ENCODE results near the gene CALHM5.
"Not testable (repeated sequence)": the region's sequence is repeated elsewhere in the genome, so short reads cannot be mapped to it uniquely, and the experiment has no call there.

CALHM5 gene

GRCh38 chr6:116511424-116512110, at the start of gene CALHM5:
Gene CALHM5, plus strand, starts transcription at chr6:116511639. Its CDS starts 58 bp downstream, at chr6:116511697.
- DNase-seq, result no peak

- peak; percentile 33 to 61 for DNase-seq
Measured at GRCh38 chr6:116461932-116462885, 49.2 kb upstream of the CALHM5 start.

GRCh38 chr6:116463301-116463700, 48.1 kb upstream of the CALHM5 start:
- no peak for DNase-seq

GRCh38 chr6:116465246-116465645, 46.2 kb upstream of the CALHM5 start:
- DNase-seq, result peak in 1 of 2 donors; percentile 38

GRCh38 chr6:116467096-116467495, 44.3 kb upstream of the CALHM5 start:
- DNase-seq, result no peak

- no peak for DNase-seq
Measured at GRCh38 chr6:116467514-116467913, 43.9 kb upstream of the CALHM5 start.

- no peak for DNase-seq
Measured at GRCh38 chr6:116468293-116468692, 43.1 kb upstream of the CALHM5 start.

- DNase-seq, result no peak
Measured at GRCh38 chr6:116471531-116471930, 39.9 kb upstream of the CALHM5 start.

- no peak for DNase-seq
Measured at GRCh38 chr6:116472706-116473105, 38.7 kb upstream of the CALHM5 start.

- no peak for DNase-seq
Measured at GRCh38 chr6:116475141-116475540, 36.3 kb upstream of the CALHM5 start.

- peak; percentile 22 to 42 for DNase-seq
Measured at GRCh38 chr6:116476002-116476678, 35.3 kb upstream of the CALHM5 start.

- DNase-seq, result no peak
Measured at GRCh38 chr6:116482780-116483179, 28.7 kb upstream of the CALHM5 start.

- no peak for DNase-seq
Measured at GRCh38 chr6:116483616-116484015, 27.8 kb upstream of the CALHM5 start.

GRCh38 chr6:116485559-116486184, 25.8 kb upstream of the CALHM5 start:
- no peak for DNase-seq

GRCh38 chr6:116491610-116492330, 19.7 kb upstream of the CALHM5 start:
- no peak for DNase-seq

GRCh38 chr6:116492331-116493067, 18.9 kb upstream of the CALHM5 start:
- DNase-seq, result no peak

GRCh38 chr6:116495161-116495560, 16.3 kb upstream of the CALHM5 start:
- DNase-seq, result not testable (repeated sequence)

- DNase-seq, result no peak
Measured at GRCh38 chr6:116497113-116497676, 14.2 kb upstream of the CALHM5 start.

- DNase-seq, result no peak
Measured at GRCh38 chr6:116500969-116501433, 10.4 kb upstream of the CALHM5 start.

- DNase-seq, result no peak
Measured at GRCh38 chr6:116507324-116507723, 4.1 kb upstream of the CALHM5 start.

- no peak for DNase-seq
Measured at GRCh38 chr6:116508527-116508926, 2.9 kb upstream of the CALHM5 start.
